HG02759 (cell line): ENCODE results near the gene MMP17.
A peak's percentile ranks its signal among the peaks of the same experiment; 100 is the strongest.

ENCODE experiments used
- ATAC-seq: cut with Tn5 transposase; IDR thresholded peaks from one replicate; pipeline ENCODE4 v1.9.1; 2021; ENCODE audit warnings: mild to moderate bottlenecking, moderate library complexity; ENCODE audit not compliant: unreplicated experiment

MMP17 gene

DNA sequence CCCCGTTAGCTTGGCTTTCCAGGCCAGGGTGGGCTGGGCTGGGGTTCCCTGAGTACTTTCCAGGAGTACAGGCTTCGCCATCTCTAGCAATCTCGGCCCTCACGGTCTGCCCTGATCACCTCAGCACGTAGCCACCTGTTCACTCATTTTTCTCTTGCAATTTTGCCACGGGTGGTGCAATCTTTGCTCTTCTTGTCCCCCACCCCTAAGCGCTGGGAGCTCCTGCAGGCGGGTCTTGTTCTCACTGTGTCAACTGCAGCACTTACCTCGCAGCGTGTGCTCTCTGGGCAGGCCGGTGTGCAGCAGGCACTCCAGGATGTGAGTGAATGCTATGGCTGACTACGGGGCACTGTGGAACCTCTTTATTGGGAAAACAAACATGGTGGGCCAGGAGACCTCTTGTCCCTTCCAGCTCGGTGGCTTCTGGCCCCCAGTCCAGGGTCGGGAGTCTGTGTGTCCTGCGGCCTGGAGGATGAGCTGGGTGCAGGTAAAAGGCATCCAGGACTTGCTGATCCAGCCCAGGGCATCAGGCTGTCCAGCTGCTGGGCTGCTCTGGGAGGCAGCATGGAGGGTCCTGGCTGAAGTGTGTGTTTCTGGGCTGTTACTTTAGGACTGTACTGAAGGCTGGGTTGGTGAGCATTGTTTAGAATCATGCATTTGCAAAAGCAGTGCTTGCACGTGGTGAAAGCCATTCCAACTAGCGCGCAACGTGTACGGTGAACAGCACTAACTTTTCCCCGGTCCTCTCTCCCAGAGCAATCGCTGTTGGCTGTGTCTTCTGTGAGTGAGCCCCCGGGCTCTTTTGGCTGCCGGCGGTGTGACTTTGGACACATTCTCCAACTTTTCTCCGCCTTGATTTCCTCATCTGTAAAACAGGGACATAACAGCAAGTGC is 64.8 kb downstream of the MMP17 start:
- ATAC-seq, result no peak

DNA sequence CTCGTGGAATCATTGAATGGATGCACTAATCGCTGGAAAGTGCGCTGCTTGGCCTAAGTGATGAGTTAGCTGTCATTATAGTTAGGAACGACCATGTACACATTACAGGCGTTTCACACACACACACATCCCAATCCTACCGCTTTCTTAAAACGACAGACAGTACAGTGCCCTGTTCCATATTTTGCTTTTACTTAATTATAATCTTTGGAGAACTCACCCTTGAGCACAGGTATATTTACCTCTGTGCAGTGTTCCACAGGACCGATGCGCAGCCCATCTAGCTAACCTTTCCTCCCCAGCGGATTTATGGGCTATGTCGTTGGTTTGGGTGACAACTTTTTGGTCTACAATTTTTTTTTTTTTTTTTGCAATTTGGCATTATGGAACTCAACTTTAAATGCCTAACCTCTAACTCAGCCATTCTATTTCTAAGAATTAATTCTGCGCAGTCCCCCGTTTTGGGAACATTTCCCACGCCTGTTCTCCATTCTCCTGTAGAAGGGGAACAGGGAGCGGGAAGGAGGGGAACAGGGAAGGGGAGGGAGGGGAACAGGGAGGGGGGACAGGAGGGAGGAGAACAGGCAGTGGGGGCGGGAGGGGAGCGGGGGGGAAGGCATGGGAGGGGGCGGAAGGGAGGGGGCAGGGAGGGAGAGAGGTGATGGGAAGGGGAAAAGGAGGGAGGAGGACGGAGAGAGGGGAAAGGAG is 65.6 kb downstream of the MMP17 start:
- ATAC-seq, result no peak

DNA sequence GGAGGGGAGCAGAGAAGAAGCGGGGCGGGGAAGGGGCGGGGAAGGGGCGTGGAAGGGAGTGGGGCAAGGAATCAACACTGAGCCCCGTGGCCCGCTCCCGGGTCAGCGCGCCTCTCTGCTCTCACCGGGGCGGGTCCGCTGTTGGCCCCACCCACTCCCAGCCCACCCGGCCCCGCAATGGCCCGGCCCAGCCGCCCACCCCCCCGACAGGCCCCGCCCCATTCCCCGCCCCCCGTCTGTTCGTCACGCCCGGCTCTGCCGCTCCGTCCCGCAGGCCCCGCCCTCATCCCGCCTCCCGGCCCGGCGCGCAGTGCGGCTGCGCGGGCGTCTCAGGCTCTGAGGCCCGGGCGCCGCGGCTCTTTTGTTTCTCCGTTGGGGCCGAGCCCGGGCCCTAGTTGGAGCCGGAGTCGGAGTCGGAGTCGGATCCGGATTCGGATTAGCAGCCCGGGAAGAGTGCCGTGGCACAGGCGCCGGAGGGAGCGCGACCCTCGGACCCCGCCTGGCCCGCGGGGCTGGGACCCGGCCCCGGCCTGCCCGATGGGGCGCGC is 66.2 kb downstream of the MMP17 start, which contains the start of gene ULK1:
Gene ULK1 (plus strand): TSS at position 310 of the 548 bp plus-strand sequence. CDS start 380 bp downstream, outside the sequence.
- peak; percentile 86 for ATAC-seq

DNA sequence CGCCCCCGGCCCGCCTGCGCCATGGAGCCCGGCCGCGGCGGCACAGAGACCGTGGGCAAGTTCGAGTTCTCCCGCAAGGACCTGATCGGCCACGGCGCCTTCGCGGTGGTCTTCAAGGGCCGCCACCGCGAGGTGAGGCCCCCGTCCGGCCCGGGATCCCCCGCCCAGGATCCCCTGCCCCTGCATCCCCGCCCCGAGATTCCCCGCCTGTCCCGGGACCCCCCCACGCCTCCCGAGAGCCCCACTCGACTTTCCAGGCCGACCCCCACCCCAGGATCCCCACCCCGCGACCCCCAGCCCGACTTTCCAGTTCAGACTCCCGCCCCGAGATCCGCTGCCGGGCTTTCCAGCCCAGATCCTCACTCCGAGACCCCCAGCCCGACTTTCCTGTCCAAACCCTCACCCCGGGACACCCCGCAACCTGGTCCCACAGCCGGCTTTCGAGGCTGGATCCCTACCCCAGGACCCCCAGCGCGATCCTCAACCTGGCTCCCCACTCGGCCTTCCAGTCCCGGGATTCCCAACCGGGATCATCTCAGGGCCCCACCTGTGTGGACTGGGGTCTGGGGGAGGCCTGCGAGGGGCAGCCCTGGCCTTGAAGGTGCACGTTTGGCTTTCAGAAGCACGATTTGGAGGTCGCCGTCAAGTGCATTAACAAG is 66.9 kb downstream of the MMP17 start:
- no peak for ATAC-seq

DNA sequence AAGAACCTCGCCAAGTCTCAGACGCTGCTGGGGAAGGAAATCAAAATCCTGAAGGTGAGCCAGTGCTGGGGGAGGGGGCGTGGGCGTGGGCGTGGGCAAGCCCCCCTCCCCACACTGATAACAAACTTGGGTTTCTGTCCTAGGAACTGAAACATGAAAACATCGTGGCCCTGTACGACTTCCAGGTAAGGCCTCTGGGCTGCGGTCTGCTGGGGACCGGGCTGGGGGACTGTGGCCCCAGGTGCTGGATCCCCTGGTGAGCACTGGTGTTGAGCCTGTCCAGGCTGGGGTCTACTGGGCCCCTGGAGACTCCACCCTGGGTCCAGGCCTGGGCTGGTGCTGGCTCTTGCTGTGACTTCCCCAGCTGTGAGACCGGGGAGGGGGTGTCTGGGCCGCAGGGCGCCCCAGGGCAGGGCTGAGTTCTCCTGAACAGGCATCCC is 67.5 kb downstream of the MMP17 start:
- no peak for ATAC-seq

DNA sequence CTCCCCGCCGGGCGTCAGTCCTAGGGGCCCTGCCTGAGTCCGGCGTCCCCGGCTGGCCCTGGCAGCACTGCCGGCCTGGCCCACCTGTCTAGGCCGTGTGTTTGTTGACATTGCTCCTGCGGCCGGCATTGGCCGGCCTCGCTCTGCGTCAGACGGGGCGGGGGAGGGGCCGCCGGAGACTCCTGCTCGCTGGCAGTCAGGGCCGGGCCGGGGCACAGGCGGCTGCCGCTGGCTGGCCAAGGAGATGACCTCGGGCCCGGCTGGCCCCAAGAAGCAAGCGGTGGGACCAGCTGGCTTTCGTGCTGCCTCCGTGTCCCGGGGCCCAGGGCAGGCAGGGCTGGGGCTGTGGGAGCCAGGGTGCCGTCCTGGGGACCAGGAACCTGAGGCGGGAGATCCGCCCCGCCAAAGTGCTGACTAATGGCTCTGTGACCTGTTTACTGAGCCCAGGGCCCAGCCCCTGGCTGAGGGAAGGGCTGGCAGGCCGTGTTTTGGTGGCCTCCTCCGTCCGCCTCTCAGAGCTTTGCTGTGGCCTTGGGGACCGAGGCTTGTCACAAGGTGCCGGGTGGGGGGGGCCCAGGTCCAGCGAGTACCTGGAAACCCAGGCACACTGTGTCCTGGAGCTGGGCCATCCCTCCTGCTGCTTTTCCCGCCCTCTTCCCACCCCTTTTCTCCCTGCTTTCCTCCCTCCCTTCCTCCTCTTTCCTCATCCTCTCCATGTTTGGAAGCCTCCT is 68.1 kb downstream of the MMP17 start:
- ATAC-seq, result peak; percentile 68

DNA sequence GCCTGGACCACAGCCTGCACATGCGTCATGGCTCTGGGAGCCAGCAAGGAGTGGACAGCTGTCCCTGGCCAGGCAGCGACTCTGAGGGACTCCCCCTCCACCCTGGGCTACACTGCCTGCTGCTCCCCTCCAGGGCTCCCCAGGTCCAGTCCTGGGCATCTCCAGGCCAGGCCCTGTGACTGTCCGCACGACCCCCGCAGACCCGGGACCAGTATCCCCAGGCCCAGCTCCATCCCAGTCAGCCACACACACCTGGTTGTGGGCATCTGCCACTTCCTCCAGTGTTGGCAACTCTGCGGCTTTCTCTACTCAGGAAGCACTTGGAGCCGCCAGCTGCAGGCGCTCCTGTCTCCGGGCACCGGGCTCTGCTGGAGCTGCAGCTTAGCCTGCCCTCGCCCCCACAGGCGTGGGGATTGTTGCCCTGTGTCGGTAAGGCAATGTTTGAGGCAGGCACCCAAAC is 68.6 kb downstream of the MMP17 start:
- no peak for ATAC-seq

DNA sequence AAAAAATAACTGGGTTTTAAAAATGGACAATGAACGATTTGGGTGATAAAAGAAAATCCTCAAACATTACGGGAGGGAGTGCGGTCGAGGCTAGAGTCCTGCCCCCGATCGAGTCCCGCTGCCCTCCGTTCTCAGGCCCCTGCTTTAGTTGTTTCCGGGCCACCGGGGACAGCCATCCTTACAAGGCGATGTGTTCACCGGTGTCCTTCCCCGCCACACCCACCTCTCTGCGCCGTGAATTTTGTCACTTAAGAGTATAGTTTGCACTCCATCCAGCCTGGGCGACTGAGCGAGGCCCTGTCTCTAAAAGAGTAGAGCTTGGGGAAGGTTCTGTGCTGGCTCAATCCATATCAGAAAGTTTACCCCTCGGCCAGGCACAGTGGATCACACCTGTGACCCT is 69.1 kb downstream of the MMP17 start:
- no peak for ATAC-seq

DNA sequence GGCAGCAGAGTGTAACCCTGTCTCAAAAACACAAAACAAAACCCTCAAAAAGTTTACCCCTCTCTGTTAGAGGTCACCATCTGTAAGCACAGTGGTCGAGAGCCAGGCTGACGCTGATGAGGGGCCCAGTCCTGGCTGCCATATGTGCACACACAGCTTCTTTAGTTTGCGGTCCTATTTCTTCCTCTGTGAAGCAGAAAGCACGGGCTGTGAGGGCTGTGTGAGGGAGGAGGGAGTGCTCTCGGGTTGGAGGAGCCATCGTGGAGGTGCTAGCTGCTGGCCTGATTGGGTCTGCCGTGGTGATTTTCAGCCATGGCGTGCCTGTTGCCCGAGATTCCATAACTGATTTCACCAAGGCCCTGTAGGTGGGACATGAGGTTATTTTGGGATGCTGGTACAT is 69.7 kb downstream of the MMP17 start:
- ATAC-seq, result no peak

DNA sequence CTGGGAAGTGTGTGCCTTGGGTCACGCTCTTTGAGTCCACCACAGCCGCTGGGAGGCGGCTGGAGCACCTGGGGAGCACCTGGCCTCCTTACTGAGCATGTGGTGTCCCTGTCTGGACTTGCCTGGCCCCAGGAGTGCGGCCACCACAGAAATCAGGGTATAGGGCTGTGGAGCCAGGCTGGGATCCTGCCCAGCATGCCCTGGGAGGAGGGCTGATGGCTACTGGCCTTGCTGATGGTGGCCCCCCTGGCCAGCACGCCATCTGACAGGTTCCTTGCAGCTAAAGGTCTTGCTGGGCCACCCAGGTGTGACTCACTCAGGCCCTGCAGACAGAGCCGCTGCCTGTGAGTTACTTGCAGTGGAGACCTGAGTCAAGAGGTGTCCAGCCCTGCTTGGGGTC is 72.2 kb downstream of the MMP17 start:
- no peak for ATAC-seq
